ENCODE data around the gene PCNP.
"Not testable (repeated sequence)": the region's sequence is repeated elsewhere in the genome, so short reads cannot be mapped to it uniquely, and the experiment has no call there.

The PCNP gene

GRCh38 chr3:101623656-101624055 lies 49.7 kb downstream of the PCNP start:
- no peak for TF ChIP-seq CTCF (IDR thresholded peaks at IDR 0.05; ENCODE audit: low read depth, low read length, missing control alignments)
- no peak for DNase-seq (ENCODE audit: low read depth)

GRCh38 chr3:101624857-101625256 lies 50.9 kb downstream of the PCNP start:
- TF ChIP-seq CTCF (IDR thresholded peaks at IDR 0.05; ENCODE audit: low read depth, low read length, missing control alignments): no peak
- in situ Hi-C loops (cut with HindIII; ENCODE audit: low sequenced_read_pairs): no loop called here
- DNase-seq (ENCODE audit: low read depth): no peak
- no peak overlapping the region for H3K4me3 ChIP-seq (ENCODE audit: low read depth, low read length)

More at GRCh38 chr3:101623656-101624055, 49.7 kb downstream of the PCNP start:
- no peak overlapping the region for H3K4me3 ChIP-seq (ENCODE audit: low read depth, low read length)
- in situ Hi-C loops (cut with HindIII; ENCODE audit: low sequenced_read_pairs): no loop called here

GRCh38 chr3:101625879-101626278 lies 51.9 kb downstream of the PCNP start:
- DNase-seq (ENCODE audit: low read depth): no peak
- no peak for TF ChIP-seq CTCF (IDR thresholded peaks at IDR 0.05; ENCODE audit: low read depth, low read length, missing control alignments)
- in situ Hi-C loops (cut with HindIII; ENCODE audit: low sequenced_read_pairs): no loop called here

GRCh38 chr3:101629219-101629618 lies 55.2 kb downstream of the PCNP start:
- no peak overlapping the region for H3K4me3 ChIP-seq (ENCODE audit: low read depth, low read length)
- no peak for TF ChIP-seq CTCF (IDR thresholded peaks at IDR 0.05; ENCODE audit: low read depth, low read length, missing control alignments)
- in situ Hi-C loops (cut with HindIII; ENCODE audit: low sequenced_read_pairs): no loop called here
- DNase-seq (ENCODE audit: low read depth): no peak

More at GRCh38 chr3:101625879-101626278, 51.9 kb downstream of the PCNP start:
- no peak overlapping the region for H3K4me3 ChIP-seq (ENCODE audit: low read depth, low read length)

GRCh38 chr3:101631098-101631796 lies 57.3 kb downstream of the PCNP start:
- TF ChIP-seq CTCF (IDR thresholded peaks at IDR 0.05; ENCODE audit: low read depth, low read length, missing control alignments): no peak
- in situ Hi-C loops (cut with HindIII; ENCODE audit: low sequenced_read_pairs): no loop called here
- no peak for DNase-seq (ENCODE audit: low read depth)
- no peak overlapping the region for H3K4me3 ChIP-seq (ENCODE audit: low read depth, low read length)

GRCh38 chr3:101631959-101632358 lies 58.0 kb downstream of the PCNP start:
- in situ Hi-C loops (cut with HindIII; ENCODE audit: low sequenced_read_pairs); H3K4me3 ChIP-seq (ENCODE audit: low read depth, low read length); DNase-seq (ENCODE audit: low read depth): not testable (repeated sequence)

- no peak for DNase-seq (ENCODE audit: low read depth)
- in situ Hi-C loops (cut with HindIII; ENCODE audit: low sequenced_read_pairs): no loop called here
These were observed 58.6 kb downstream of the PCNP start for GRCh38 chr3:101632586-101632985.

More at GRCh38 chr3:101632586-101632985, 58.6 kb downstream of the PCNP start:
- H3K4me3 ChIP-seq (ENCODE audit: low read depth, low read length): no peak overlapping the region
- TF ChIP-seq CTCF (IDR thresholded peaks at IDR 0.05; ENCODE audit: low read depth, low read length, missing control alignments): no peak
